ENCODE measurements around the gene AMPD2. TPM values are rescaled to one million over a fixed set of nuclear protein-coding genes. Genes with fewer than 3 reads are reported as not detected.

Gene AMPD2
- total RNA-seq, 1 experiment from 2014 or later = 79.8 TPM

GRCh38 chr1:109573785-109574184, 45.9 kb upstream of the AMPD2 start:
- peaks cover 4% of the 10 kb centered on the region for H3K36me3 Mint-ChIP-seq
- DNase-seq (ENCODE audit: low spot score) = no peak
- ChIA-PET POLR2A (no interaction called here), CTCF (interaction anchor here (1.9 kb wide), 1 partner anchor 66 kb away, joined by 4 read pairs; no protein-coding TSS in a partner anchor)
- no peak overlapping the region for H3K27ac Mint-ChIP-seq
- H3K4me3 Mint-ChIP-seq = no peak overlapping the region
- H3K27me3 Mint-ChIP-seq (ENCODE audit: low read depth) = no peaks in the 10 kb centered on the region
- TF ChIP-seq ZNF121 (CRISPR knock-in tag; IDR thresholded peaks at IDR 0.05) = no peak
- TF ChIP-seq OVOL2 (CRISPR knock-in tag; IDR thresholded peaks at IDR 0.05; ENCODE audit: borderline replicate concordance) = no peak
- no peak for TF ChIP-seq FOXP1 (CRISPR knock-in tag; IDR thresholded peaks at IDR 0.05; ENCODE audit: borderline replicate concordance)
- no peak for TF ChIP-seq NFYB (CRISPR knock-in tag; conservative IDR thresholded peaks at IDR 0.05; ENCODE audit: low read depth)
- no peak for TF ChIP-seq ESRRA (CRISPR knock-in tag; IDR thresholded peaks at IDR 0.05; ENCODE audit: borderline replicate concordance)
- TF ChIP-seq E2F4 (CRISPR knock-in tag; IDR thresholded peaks at IDR 0.05; ENCODE audit: borderline replicate concordance, low read depth) = no peak
- no peak for TF ChIP-seq ZMAT4 (CRISPR knock-in tag; IDR thresholded peaks at IDR 0.05)
- TF ChIP-seq TP53 (CRISPR knock-in tag; IDR thresholded peaks at IDR 0.05) = no peak
- no peak for TF ChIP-seq NR3C1 (CRISPR knock-in tag; conservative IDR thresholded peaks at IDR 0.05; ENCODE audit: low read depth)
- no peak for TF ChIP-seq CREB1 (CRISPR knock-in tag; IDR thresholded peaks at IDR 0.05)
- no peak for TF ChIP-seq ZNF232 (CRISPR knock-in tag; IDR thresholded peaks at IDR 0.05)
- TF ChIP-seq PREB (CRISPR knock-in tag; IDR thresholded peaks at IDR 0.05; ENCODE audit: borderline replicate concordance) = no peak
- H3K9me3 Mint-ChIP-seq = no peaks in the 10 kb centered on the region
- H3K4me1 Mint-ChIP-seq = no peaks in the 10 kb centered on the region
- ATAC-seq = no peak

- ATAC-seq (no peak), DNase-seq (ENCODE audit: low spot score) (no peak)
- Mint-ChIP-seq H3K4me3 (no peak overlapping the region), H3K27me3 (ENCODE audit: low read depth) (no peaks in the 10 kb centered on the region), H3K4me1 (no peaks in the 10 kb centered on the region), H3K36me3 (peaks cover 38% of the 10 kb centered on the region), H3K27ac (no peak overlapping the region), H3K9me3 (no peaks in the 10 kb centered on the region)
- ChIA-PET CTCF (no interaction called here), POLR2A (no interaction called here)
- no peak for TF ChIP-seq NR1H2 (CRISPR knock-in tag; IDR thresholded peaks at IDR 0.05)
- no peak for TF ChIP-seq ZBTB21 (CRISPR knock-in tag; IDR thresholded peaks at IDR 0.05; ENCODE audit: borderline replicate concordance)
Observed at GRCh38 chr1:109578947-109579443, 40.6 kb upstream of the AMPD2 start.

- CTCF ChIA-PET = no interaction called here
- TF ChIP-seq ZSCAN18 (CRISPR knock-in tag; IDR thresholded peaks at IDR 0.05) = no peak
- no peak for TF ChIP-seq ESRRA (CRISPR knock-in tag; IDR thresholded peaks at IDR 0.05; ENCODE audit: borderline replicate concordance)
- TF ChIP-seq MXD4 (CRISPR knock-in tag; IDR thresholded peaks at IDR 0.05; ENCODE audit: borderline replicate concordance) = no peak
- TF ChIP-seq FOXP4 (CRISPR knock-in tag; IDR thresholded peaks at IDR 0.05) = no peak
- no peak for TF ChIP-seq JAZF1 (CRISPR knock-in tag; IDR thresholded peaks at IDR 0.05)
- no peak for TF ChIP-seq ATF3 (CRISPR knock-in tag; conservative IDR thresholded peaks at IDR 0.05)
- TF ChIP-seq HMGXB4 (CRISPR knock-in tag; IDR thresholded peaks at IDR 0.05) = no peak
Observed at GRCh38 chr1:109579491-109579890, 40.1 kb upstream of the AMPD2 start.

More at GRCh38 chr1:109579491-109579890, 40.1 kb upstream of the AMPD2 start:
- Mint-ChIP-seq H3K4me1 (no peaks in the 10 kb centered on the region), H3K4me3 (no peak overlapping the region), H3K27ac (no peak overlapping the region), H3K36me3 (peaks cover 40% of the 10 kb centered on the region), H3K27me3 (ENCODE audit: low read depth) (no peaks in the 10 kb centered on the region), H3K9me3 (no peaks in the 10 kb centered on the region)
- DNase-seq (ENCODE audit: low spot score) (no peak), ATAC-seq (no peak)
- POLR2A ChIA-PET = no interaction called here
